Inferior parietal cortex (tissue), 1 donor: ENCODE data around the gene HOTAIR.

ENCODE experiments used
- DNase-seq: peaks from one replicate; pipeline ENCODE4 v3.0.0-alpha.2; 2016; ENCODE audit errors: extremely low spot score

The HOTAIR gene

GRCh38 chr12:54011665-54012532 lies 37.1 kb upstream of the HOTAIR start:
- no peak for DNase-seq

GRCh38 chr12:54010972-54011664 lies 36.4 kb upstream of the HOTAIR start:
- no peak for DNase-seq

- no peak for DNase-seq
Measured at GRCh38 chr12:54010053-54010971, 35.6 kb upstream of the HOTAIR start.

GRCh38 chr12:54009171-54010052 lies 34.7 kb upstream of the HOTAIR start:
- DNase-seq: no peak

GRCh38 chr12:54008260-54008552 lies 33.5 kb upstream of the HOTAIR start:
- DNase-seq: no peak

- DNase-seq: no peak
Measured at GRCh38 chr12:54007538-54008259, 32.9 kb upstream of the HOTAIR start.

GRCh38 chr12:54006559-54007220 lies 31.9 kb upstream of the HOTAIR start:
- DNase-seq: no peak

- peak; percentile 86 for DNase-seq
Measured at GRCh38 chr12:54005853-54006558, 31.3 kb upstream of the HOTAIR start.

GRCh38 chr12:54005531-54005852 lies 30.7 kb upstream of the HOTAIR start:
- no peak for DNase-seq

- DNase-seq: no peak
Measured at GRCh38 chr12:54004841-54005530, 30.2 kb upstream of the HOTAIR start.

- no peak for DNase-seq
Measured at GRCh38 chr12:54004063-54004840, 29.5 kb upstream of the HOTAIR start.

- no peak for DNase-seq
Measured at GRCh38 chr12:54003625-54004024, 28.9 kb upstream of the HOTAIR start.

- no peak for DNase-seq
Measured at GRCh38 chr12:54002915-54003389, 28.2 kb upstream of the HOTAIR start.

GRCh38 chr12:54002278-54002914 lies 27.6 kb upstream of the HOTAIR start:
- no peak for DNase-seq

GRCh38 chr12:54001283-54002187 lies 26.8 kb upstream of the HOTAIR start:
- no peak for DNase-seq
